ENCODE results near the gene KRTAP1-4. TPM values are rescaled to one million over a fixed set of nuclear protein-coding genes. Genes with fewer than 3 reads are reported as not detected.

KRTAP1-4 gene
- total RNA-seq, 1 experiment from 2014 or later = not detected

- TF ChIP-seq EZH2 (IDR thresholded peaks at IDR 0.05; ENCODE audit: borderline replicate concordance, low read depth, low read length, poor library complexity, severe bottlenecking) = no peak
- no peak for TF ChIP-seq CTCF (conservative IDR thresholded peaks at IDR 0.05; ENCODE audit: low read depth, low read length)
- Histone ChIP-seq H3K27ac (ENCODE audit: low read depth, low read length, poor library complexity, severe bottlenecking) (no peak overlapping the region), H3K4me3 (ENCODE audit: low read depth, low read length, poor library complexity, severe bottlenecking) (no peak overlapping the region), H3K9me3 (ENCODE audit: low read depth, low read length, poor library complexity, severe bottlenecking) (no peaks in the 10 kb centered on the region), H3K27me3 (replicated peaks; ENCODE audit: insufficient read depth, low read depth, low read length, poor library complexity) (no peaks in the 10 kb centered on the region), H3K4me1 (ENCODE audit: insufficient read depth, low read length, poor library complexity, severe bottlenecking) (no peaks in the 10 kb centered on the region), H3K36me3 (ENCODE audit: insufficient read depth, low read length, poor library complexity, severe bottlenecking) (no peaks in the 10 kb centered on the region)
- intact Hi-C loops (cut with micrococcal nuclease; ENCODE audit: unreplicated experiment) = no loop called here
- ChIA-PET CTCF (no interaction called here), POLR2A (ENCODE audit: low non-redundant PET) (no interaction called here)
- no peak for DNase-seq (ENCODE audit: low spot score)
- no TSS peak for BruUV-seq (replicated peaks)
Observed at GRCh38 chr17:40993084-40993483, 36.9 kb downstream of the KRTAP1-4 start.

- H3K27me3 ChIP-seq (replicated peaks; ENCODE audit: insufficient read depth, low read depth, low read length, poor library complexity) = no peaks in the 10 kb centered on the region
- no peak overlapping the region for H3K4me3 ChIP-seq (ENCODE audit: low read depth, low read length, poor library complexity, severe bottlenecking)
- H3K9me3 ChIP-seq (ENCODE audit: low read depth, low read length, poor library complexity, severe bottlenecking) = no peaks in the 10 kb centered on the region
- BruUV-seq (replicated peaks) = no TSS peak
- POLR2A ChIA-PET (ENCODE audit: low non-redundant PET) = no interaction called here
- no peaks in the 10 kb centered on the region for H3K36me3 ChIP-seq (ENCODE audit: insufficient read depth, low read length, poor library complexity, severe bottlenecking)
- CTCF ChIA-PET = no interaction called here
- TF ChIP-seq CTCF (conservative IDR thresholded peaks at IDR 0.05; ENCODE audit: low read depth, low read length) (no peak), EZH2 (IDR thresholded peaks at IDR 0.05; ENCODE audit: borderline replicate concordance, low read depth, low read length, poor library complexity, severe bottlenecking) (no peak)
- DNase-seq (ENCODE audit: low spot score) = no peak
- H3K4me1 ChIP-seq (ENCODE audit: insufficient read depth, low read length, poor library complexity, severe bottlenecking) = peaks cover 4% of the 10 kb centered on the region
- intact Hi-C loops (cut with micrococcal nuclease; ENCODE audit: unreplicated experiment) = no loop called here
- H3K27ac ChIP-seq (ENCODE audit: low read depth, low read length, poor library complexity, severe bottlenecking) = no peak overlapping the region
Observed at GRCh38 chr17:40992666-40993065, 37.3 kb downstream of the KRTAP1-4 start.

- no peak for TF ChIP-seq EZH2 (IDR thresholded peaks at IDR 0.05; ENCODE audit: borderline replicate concordance, low read depth, low read length, poor library complexity, severe bottlenecking)
- TF ChIP-seq CTCF (conservative IDR thresholded peaks at IDR 0.05; ENCODE audit: low read depth, low read length) = no peak
- H3K4me1 ChIP-seq (ENCODE audit: insufficient read depth, low read length, poor library complexity, severe bottlenecking) = peaks cover 7% of the 10 kb centered on the region
- BruUV-seq (replicated peaks) = no TSS peak
- no peak overlapping the region for H3K4me3 ChIP-seq (ENCODE audit: low read depth, low read length, poor library complexity, severe bottlenecking)
- H3K9me3 ChIP-seq (ENCODE audit: low read depth, low read length, poor library complexity, severe bottlenecking) = no peaks in the 10 kb centered on the region
- ChIA-PET CTCF (interaction anchor here (0.6 kb wide), 2 partner anchors 12 to 661 kb away, joined by 3 to 11 read pairs; no protein-coding TSS in a partner anchor), POLR2A (ENCODE audit: low non-redundant PET) (no interaction called here)
- H3K27me3 ChIP-seq (replicated peaks; ENCODE audit: insufficient read depth, low read depth, low read length, poor library complexity) = no peaks in the 10 kb centered on the region
- DNase-seq (ENCODE audit: low spot score) = peak; percentile 43
- no peak overlapping the region for H3K27ac ChIP-seq (ENCODE audit: low read depth, low read length, poor library complexity, severe bottlenecking)
- intact Hi-C loops (cut with micrococcal nuclease; ENCODE audit: unreplicated experiment) = no loop called here
- no peaks in the 10 kb centered on the region for H3K36me3 ChIP-seq (ENCODE audit: insufficient read depth, low read length, poor library complexity, severe bottlenecking)
Observed at GRCh38 chr17:40986920-40987319, 43.1 kb downstream of the KRTAP1-4 start.
